GM08714 (cell line): Measurements from ENCODE around the gene PRAMEF13.
"Not testable (repeated sequence)": the region's sequence is repeated elsewhere in the genome, so short reads cannot be mapped to it uniquely, and the experiment has no call there.

Experiments used
- H3K4me3 ChIP-seq: fragments of 200-500 bp; sonication (Bioruptor generic); 2 replicates; pipeline ENCODE4 v1.5.1; 2014; ENCODE audit warnings: mild to moderate bottlenecking, low read length, inconsistent platforms
- ZNF274 ChIP-seq: IDR thresholded peaks from 2 replicates; pipeline ENCODE4 v1.6.1; 2012; ENCODE audit warnings: mild to moderate bottlenecking, low read depth, low read length

The PRAMEF13 gene

GRCh38 chr1:13224480-13225060 lies 23.4 kb upstream of the PRAMEF13 start:
- TF ChIP-seq ZNF274, result no peak
- no peak overlapping the region for H3K4me3 ChIP-seq

DNA sequence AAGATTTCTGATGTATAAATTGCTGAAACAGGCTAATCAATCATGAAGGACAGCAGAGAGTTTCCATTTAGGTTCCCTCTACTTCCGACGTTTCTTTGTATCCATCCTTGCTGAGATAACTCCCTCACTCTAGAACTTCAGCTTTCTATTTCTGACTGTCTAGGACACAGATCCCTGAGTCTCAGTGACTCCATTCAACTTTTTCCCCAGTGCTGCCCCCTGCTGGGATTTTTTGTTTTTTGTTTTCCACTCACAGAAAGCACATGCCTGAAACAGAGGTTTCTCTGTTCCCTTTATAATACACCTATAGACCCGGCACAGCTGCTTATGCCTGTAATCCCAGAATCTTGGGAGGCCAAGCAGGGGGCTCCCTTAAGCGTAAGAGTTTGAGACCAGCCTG lies 21.6 kb upstream of the PRAMEF13 start:
- not testable (repeated sequence) for H3K4me3 ChIP-seq

GRCh38 chr1:13219203-13219602 lies 18.0 kb upstream of the PRAMEF13 start:
- not testable (repeated sequence) for H3K4me3 ChIP-seq

DNA sequence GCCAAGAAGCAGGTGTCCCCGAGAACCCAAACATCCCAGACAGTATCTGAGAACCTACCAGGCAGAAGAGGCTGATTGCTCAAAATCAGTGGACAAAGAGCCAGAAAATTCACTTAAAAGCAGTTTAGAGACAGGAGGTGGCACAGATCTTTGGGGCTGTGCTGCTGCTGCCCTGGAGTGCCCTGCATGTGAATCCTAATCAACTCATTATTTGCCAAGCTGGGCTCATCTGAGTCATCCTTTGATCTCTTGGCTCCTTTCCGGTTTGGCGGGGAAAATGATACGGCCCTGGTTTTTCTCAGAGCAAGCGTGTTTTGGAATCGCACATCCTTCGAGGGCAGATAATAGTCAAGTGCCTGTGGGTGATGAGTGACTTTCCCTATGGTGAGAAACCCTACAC lies 15.4 kb upstream of the PRAMEF13 start:
- H3K4me3 ChIP-seq, result not testable (repeated sequence)

GRCh38 chr1:13208712-13209111 lies 7.5 kb upstream of the PRAMEF13 start:
- H3K4me3 ChIP-seq, result not testable (repeated sequence)

GRCh38 chr1:13171548-13171947 lies 29.7 kb downstream of the PRAMEF13 start, which contains the start of gene PRAMEF9:
Gene PRAMEF9, plus strand, starts transcription at chr1:13171848. Its CDS starts 3,433 bp downstream, at chr1:13175281.
- not testable (repeated sequence) for H3K4me3 ChIP-seq

- not testable (repeated sequence) for H3K4me3 ChIP-seq
Observed at GRCh38 chr1:13165531-13165930, 35.7 kb downstream of the PRAMEF13 start, which contains the start of gene HNRNPCL4. Gene HNRNPCL4, minus strand, starts transcription at chr1:13165631. Its CDS starts 164 bp downstream, at chr1:13165467.

DNA sequence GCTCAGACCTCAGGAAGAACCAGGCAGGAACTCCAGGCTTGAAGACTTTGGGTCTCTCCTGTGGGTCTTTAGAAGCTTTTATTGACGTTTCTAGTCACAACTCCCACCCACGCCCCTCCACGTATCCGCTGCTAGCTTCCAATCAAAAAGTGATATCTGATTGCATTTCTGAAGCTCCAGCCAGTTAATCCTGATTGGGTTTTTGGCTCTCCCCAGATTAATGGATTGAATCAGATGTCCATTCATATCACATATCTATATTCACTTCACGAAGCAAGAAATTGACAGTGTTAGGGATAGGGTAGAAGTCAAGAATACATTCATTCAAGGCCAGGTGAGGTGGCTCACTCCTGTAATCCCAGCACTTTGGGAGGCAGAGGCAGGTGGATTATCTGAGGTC lies 45.3 kb downstream of the PRAMEF13 start, which contains the start of gene PRAMEF26:
Gene PRAMEF26 (minus strand): TSS at position 101 of the 400 bp plus-strand sequence. CDS start 2,914 bp downstream, outside the sequence.
- not testable (repeated sequence) for H3K4me3 ChIP-seq
